GM23248 (cell line): ENCODE results near the gene IRF2BP2. TPM values are rescaled to one million over a fixed set of nuclear protein-coding genes. Genes with fewer than 3 reads are reported as not detected.

Experiments used
- DNase-seq: peaks from one replicate; pipeline ENCODE4 v3.0.0-alpha.2; 2015
- H2AFZ ChIP-seq: fragments of 200-600 bp; sonication (generic); 2 replicates; pipeline ENCODE4 v1.6.1; 2016; ENCODE audit warnings: antibody characterized with exemption
- H3F3A ChIP-seq: fragments of 200-600 bp; sonication (generic); 2 replicates; pipeline ENCODE4 v1.6.1; 2016; ENCODE audit warnings: mild to moderate bottlenecking, antibody characterized with exemption, mixed run types; ENCODE audit not compliant: insufficient read depth
- H3K27ac ChIP-seq: fragments of 200-600 bp; sonication (generic); 2 replicates; pipeline ENCODE4 v1.5.1; 2016; ENCODE audit warnings: mild to moderate bottlenecking
- H3K27me3 ChIP-seq: fragments of 200-600 bp; sonication (generic); replicated peaks from 2 replicates; pipeline ENCODE4 v1.6.1; 2016; ENCODE audit warnings: mild to moderate bottlenecking; ENCODE audit not compliant: insufficient read depth
- H3K36me3 ChIP-seq: fragments of 200-600 bp; sonication (generic); 2 replicates; pipeline ENCODE4 v1.6.1; 2016; ENCODE audit warnings: low read depth, mild to moderate bottlenecking
- H3K4me1 ChIP-seq: fragments of 200-600 bp; sonication (generic); 2 replicates; pipeline ENCODE4 v1.6.1; 2016; ENCODE audit warnings: mild to moderate bottlenecking; ENCODE audit not compliant: insufficient read depth
- H3K4me2 ChIP-seq: fragments of 200-600 bp; sonication (generic); one replicate; pipeline ENCODE4 v1.6.1; 2016; ENCODE audit warnings: mild to moderate bottlenecking; ENCODE audit not compliant: unreplicated experiment
- H3K4me3 ChIP-seq: fragments of 200-600 bp; sonication (generic); 2 replicates; pipeline ENCODE4 v1.5.1; 2016; ENCODE audit warnings: mild to moderate bottlenecking
- H3K79me2 ChIP-seq: fragments of 200-600 bp; sonication (generic); 2 replicates; pipeline ENCODE4 v1.6.1; 2016; ENCODE audit warnings: mild to moderate bottlenecking; ENCODE audit not compliant: insufficient read depth
- H3K9ac ChIP-seq: fragments of 200-600 bp; sonication (generic); 2 replicates; pipeline ENCODE4 v1.6.1; 2016; ENCODE audit warnings: mild to moderate bottlenecking
- H3K9me2 ChIP-seq: fragments of 200-600 bp; sonication (generic); 2 replicates; pipeline ENCODE4 v1.6.1; 2016; ENCODE audit warnings: mixed run types, mild to moderate bottlenecking, moderate library complexity; ENCODE audit not compliant: insufficient read depth
- H3K9me3 ChIP-seq: fragments of 200-600 bp; sonication (generic); one replicate; pipeline ENCODE4 v1.6.1; 2017; ENCODE audit warnings: low read depth
- H4K20me1 ChIP-seq: fragments of 200-600 bp; sonication (generic); 2 replicates; pipeline ENCODE4 v1.6.0; 2016; ENCODE audit not compliant: insufficient read depth
- EZH2 ChIP-seq: fragments of 200-600 bp; sonication (generic); IDR thresholded peaks from 2 replicates; pipeline ENCODE4 v1.6.1; 2018; ENCODE audit warnings: antibody characterized with exemption, mild to moderate bottlenecking; ENCODE audit not compliant: insufficient read depth, poor library complexity, severe bottlenecking
- EZH2phosphoT487 ChIP-seq: fragments of 200-600 bp; sonication (generic); IDR thresholded peaks from 2 replicates; pipeline ENCODE4 v1.6.1; 2018; ENCODE audit warnings: antibody characterized with exemption, moderate library complexity, mild to moderate bottlenecking, low read depth; ENCODE audit not compliant: insufficient read depth
- WGBS, 2 experiments: methylation state at CpG; one replicate each; pipeline ENCODE4 v1.1.6; 2015 to 2017; ENCODE audit warnings: low lambda C conversion rate in 2 of 2, low coverage in 1 of 2; ENCODE audit errors: missing lambda C conversion rate in 2 of 2; 5-methylcytosine and 5-hydroxymethylcytosine counted together
- in situ Hi-C: fragments of 300-500 bp; cut with MboI; formaldehyde crosslinking; loops from 2 replicates; pipeline ENCODE4 v1.15.0; 2020
- polyA plus RNA-seq: library from polyadenylated mRNA; unstranded; fragments of >200 nt; fragmentation: Nextera tagmentation; extraction: Ambion mirVana; gene quantifications from 2 replicates; pipeline ENCODE4 v1.2.1, GENCODE V29; 2016
- total RNA-seq: library from RNA; depleted of rRNA; stranded (reverse); fragments of >200 nt; shearing (Covaris generic); gene quantifications from 2 replicates; pipeline ENCODE4 v1.2.3, GENCODE V29; 2014

The IRF2BP2 gene
- total and polyA plus RNA-seq, 2 experiments from 2014 or later: 12.9 to 60.7 TPM

- Histone ChIP-seq H3K27ac (peak overlapping the region; percentile 91), H3K36me3 (no peaks in the 10 kb centered on the region), H3K9me2 (no peaks in the 10 kb centered on the region), H3F3A (peaks cover 35% of the 10 kb centered on the region), H3K9ac (peak overlapping the region; percentile 51), H3K4me1 (peaks cover 34% of the 10 kb centered on the region), H4K20me1 (no peaks in the 10 kb centered on the region), H2AFZ (no peak overlapping the region), H3K4me2 (no peak overlapping the region), H3K79me2 (no peaks in the 10 kb centered on the region), H3K4me3 (no peak overlapping the region), H3K27me3 (no peaks in the 10 kb centered on the region), H3K9me3 (no peaks in the 10 kb centered on the region)
- in situ Hi-C loops: no loop called here
- no peak for DNase-seq
- WGBS, 2 experiments: 96 to 98% methylated on average over 17 of the region's 17 CpGs
- TF ChIP-seq EZH2phosphoT487 (no peak), EZH2 (no peak)
Measured at GRCh38 chr1:234656070-234656895, 46.3 kb upstream of the IRF2BP2 start.

- in situ Hi-C loops: no loop called here
- H3K36me3 ChIP-seq: no peaks in the 10 kb centered on the region
Measured at GRCh38 chr1:234655328-234656069, 45.5 kb upstream of the IRF2BP2 start.

GRCh38 chr1:234654002-234654733 lies 44.2 kb upstream of the IRF2BP2 start:
- Histone ChIP-seq H3K9ac (no peak overlapping the region), H3K4me1 (peaks cover 35% of the 10 kb centered on the region), H4K20me1 (no peaks in the 10 kb centered on the region), H3K79me2 (no peaks in the 10 kb centered on the region), H3F3A (peaks cover 33% of the 10 kb centered on the region), H3K9me2 (no peaks in the 10 kb centered on the region), H3K27ac (no peak overlapping the region), H3K9me3 (no peaks in the 10 kb centered on the region), H3K4me3 (no peak overlapping the region), H3K4me2 (no peak overlapping the region), H3K27me3 (no peaks in the 10 kb centered on the region), H3K36me3 (no peaks in the 10 kb centered on the region), H2AFZ (no peak overlapping the region)
- no peak for DNase-seq
- TF ChIP-seq EZH2: no peak
- no peak for TF ChIP-seq EZH2phosphoT487
- in situ Hi-C loops: no loop called here
- 96 to 99% methylated on average over 3 of the region's 3 CpGs for WGBS, 2 experiments

More at GRCh38 chr1:234655328-234656069, 45.5 kb upstream of the IRF2BP2 start:
- H3K27me3 ChIP-seq: no peaks in the 10 kb centered on the region
- H4K20me1 ChIP-seq: no peaks in the 10 kb centered on the region
- 90 to 93% methylated on average over 8 of the region's 8 CpGs for WGBS, 2 experiments
- no peaks in the 10 kb centered on the region for H3K9me3 ChIP-seq
- H3F3A ChIP-seq: peaks cover 35% of the 10 kb centered on the region
- no peak overlapping the region for H3K4me2 ChIP-seq
- TF ChIP-seq EZH2: no peak
- no peak for TF ChIP-seq EZH2phosphoT487
- H3K9me2 ChIP-seq: no peaks in the 10 kb centered on the region
- peaks cover 34% of the 10 kb centered on the region for H3K4me1 ChIP-seq
- H3K79me2 ChIP-seq: no peaks in the 10 kb centered on the region
- H3K9ac ChIP-seq: no peak overlapping the region
- no peak overlapping the region for H3K4me3 ChIP-seq
- no peak overlapping the region for H3K27ac ChIP-seq
- DNase-seq: no peak
- no peak overlapping the region for H2AFZ ChIP-seq

GRCh38 chr1:234649432-234650081 lies 39.6 kb upstream of the IRF2BP2 start:
- Histone ChIP-seq H4K20me1 (no peaks in the 10 kb centered on the region), H3K9me3 (no peaks in the 10 kb centered on the region), H3K4me1 (peaks cover 14% of the 10 kb centered on the region), H3K9ac (0 out of 2 replicates have a peak overlapping the region, but pooled peaks have one; percentile 15), H2AFZ (peak overlapping the region; percentile 63), H3K36me3 (no peaks in the 10 kb centered on the region), H3K27me3 (no peaks in the 10 kb centered on the region), H3K9me2 (no peaks in the 10 kb centered on the region), H3K27ac (peak overlapping the region; percentile 74), H3K79me2 (no peaks in the 10 kb centered on the region), H3K4me3 (no peak overlapping the region), H3K4me2 (no peak overlapping the region), H3F3A (peaks cover 11% of the 10 kb centered on the region)
- peak; percentile 72 for DNase-seq
- in situ Hi-C loops: no loop called here
- no peak for TF ChIP-seq EZH2phosphoT487
- TF ChIP-seq EZH2: no peak
- WGBS, 2 experiments: 80 to 84% methylated on average over 3 of the region's 3 CpGs
